Body of pancreas (tissue), 4 donors: Measurements from ENCODE around the gene TNRC6B.

Experiments
- POLR2A ChIP-seq, 3 donors: fragments of 450-650 bp; IDR thresholded peaks; one replicate each; pipeline ENCODE4 v1.6.1; 2016; ENCODE audit warnings: antibody characterized with exemption in 3 of 3, mild to moderate bottlenecking in 2 of 3
- TF ChIP-seq, protein P1 (sequence below), 7 experiments: fragments of 450-650 bp in 4 of 7; fragments of 200-600 bp in 3 of 7; sonication (generic) in 3 of 7; IDR thresholded peaks; one replicate each; pipeline ENCODE4 v1.5.1; 2016 to 2019; ENCODE audit warnings: antibody characterized with exemption in 7 of 7

DNA sequence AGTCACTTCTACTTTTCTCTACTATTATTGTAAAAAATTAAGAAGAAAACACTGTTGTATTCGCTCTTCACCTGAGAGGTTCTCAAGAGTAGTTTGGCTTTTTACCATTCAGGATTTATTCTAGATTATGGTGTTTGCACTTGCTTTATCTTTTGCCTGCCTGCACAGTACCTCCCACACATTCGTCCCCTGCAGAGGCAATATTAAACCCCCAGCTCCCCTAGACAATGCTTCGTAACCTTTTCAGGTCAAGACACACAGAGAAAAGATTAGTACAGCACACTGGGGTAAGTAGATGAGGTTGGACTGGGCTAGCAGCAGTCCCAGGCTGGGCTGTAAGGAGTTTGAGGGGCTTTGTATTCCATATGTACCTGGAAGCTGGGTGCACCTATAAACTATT lies 62.4 kb downstream of the TNRC6B start:
- TF ChIP-seq POLR2A (IDR thresholded peaks at IDR 0.05) = no peak
- TF ChIP-seq, protein P1, sequence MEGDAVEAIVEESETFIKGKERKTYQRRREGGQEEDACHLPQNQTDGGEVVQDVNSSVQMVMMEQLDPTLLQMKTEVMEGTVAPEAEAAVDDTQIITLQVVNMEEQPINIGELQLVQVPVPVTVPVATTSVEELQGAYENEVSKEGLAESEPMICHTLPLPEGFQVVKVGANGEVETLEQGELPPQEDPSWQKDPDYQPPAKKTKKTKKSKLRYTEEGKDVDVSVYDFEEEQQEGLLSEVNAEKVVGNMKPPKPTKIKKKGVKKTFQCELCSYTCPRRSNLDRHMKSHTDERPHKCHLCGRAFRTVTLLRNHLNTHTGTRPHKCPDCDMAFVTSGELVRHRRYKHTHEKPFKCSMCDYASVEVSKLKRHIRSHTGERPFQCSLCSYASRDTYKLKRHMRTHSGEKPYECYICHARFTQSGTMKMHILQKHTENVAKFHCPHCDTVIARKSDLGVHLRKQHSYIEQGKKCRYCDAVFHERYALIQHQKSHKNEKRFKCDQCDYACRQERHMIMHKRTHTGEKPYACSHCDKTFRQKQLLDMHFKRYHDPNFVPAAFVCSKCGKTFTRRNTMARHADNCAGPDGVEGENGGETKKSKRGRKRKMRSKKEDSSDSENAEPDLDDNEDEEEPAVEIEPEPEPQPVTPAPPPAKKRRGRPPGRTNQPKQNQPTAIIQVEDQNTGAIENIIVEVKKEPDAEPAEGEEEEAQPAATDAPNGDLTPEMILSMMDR (IDR thresholded peaks at IDR 0.05) = no peak
